Measurements from ENCODE around the gene SMPD2.

SMPD2 gene

GRCh38 chr6:109486068-109486467 is 45.5 kb downstream of the SMPD2 start:
- no peak for DNase-seq

GRCh38 chr6:109488001-109488400 is 47.5 kb downstream of the SMPD2 start:
- DNase-seq, result no peak

- no peak for DNase-seq
These were observed 50.2 kb downstream of the SMPD2 start for GRCh38 chr6:109490713-109491112.

DNA sequence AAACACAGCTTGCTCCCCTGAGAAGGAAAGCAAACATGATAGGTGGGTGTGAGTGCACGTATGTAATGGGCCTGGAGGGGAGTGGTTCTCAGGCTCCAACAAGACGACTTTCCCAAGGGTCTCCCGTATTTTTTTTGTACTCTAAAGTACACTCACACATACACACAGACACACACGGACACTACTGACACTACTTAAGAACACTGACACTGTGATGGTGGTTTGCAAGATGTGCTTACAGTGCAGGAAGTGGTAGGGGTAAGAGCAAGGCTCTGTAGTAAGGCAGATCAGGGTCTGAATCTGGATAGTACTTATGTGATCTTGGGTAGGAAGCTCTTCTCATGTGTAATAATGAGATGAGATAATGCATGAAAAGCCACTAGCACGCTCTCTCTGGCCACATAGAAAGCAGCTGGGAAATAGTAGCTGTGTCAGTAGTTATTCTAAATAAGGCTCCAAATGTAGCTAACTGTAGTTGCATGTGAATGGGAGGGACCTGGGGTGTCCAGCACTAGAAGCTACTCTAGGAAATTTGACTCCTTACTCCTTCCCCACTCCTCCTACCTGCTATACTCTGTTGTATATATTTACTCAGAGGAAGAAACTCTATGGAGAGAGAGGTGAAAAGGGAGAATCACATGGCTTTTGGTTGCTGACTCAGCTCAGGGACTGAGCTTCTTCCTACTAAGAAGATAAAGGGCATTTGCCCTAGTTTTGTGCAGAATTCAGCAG is 50.8 kb downstream of the SMPD2 start:
- peak in 1 of 2 experiments; percentile 27 for DNase-seq

Measured in NCI-H187 (cell line).